Measurements from ENCODE around the gene SLC9A3.

Gene SLC9A3

GRCh38 chr5:485946-486491 lies 38.2 kb downstream of the SLC9A3 start:
- H3K4me3 ChIP-seq (ENCODE audit: low read depth, low read length): no peak overlapping the region
- in situ Hi-C loops (cut with HindIII; ENCODE audit: low sequenced_read_pairs): no loop called here
- no peak for TF ChIP-seq CTCF (IDR thresholded peaks at IDR 0.05; ENCODE audit: low read depth, low read length)
- no peak for DNase-seq (ENCODE audit: low read depth, low spot score)

GRCh38 chr5:485113-485945 lies 38.9 kb downstream of the SLC9A3 start:
- H3K4me3 ChIP-seq (ENCODE audit: low read depth, low read length): no peak overlapping the region
- no peak for DNase-seq (ENCODE audit: low read depth, low spot score)
- in situ Hi-C loops (cut with HindIII; ENCODE audit: low sequenced_read_pairs): no loop called here
- TF ChIP-seq CTCF (IDR thresholded peaks at IDR 0.05; ENCODE audit: low read depth, low read length): no peak

- no peak overlapping the region for H3K4me3 ChIP-seq (ENCODE audit: low read depth, low read length)
- no peak for DNase-seq (ENCODE audit: low read depth, low spot score)
- TF ChIP-seq CTCF (IDR thresholded peaks at IDR 0.05; ENCODE audit: low read depth, low read length): no peak
- in situ Hi-C loops (cut with HindIII; ENCODE audit: low sequenced_read_pairs): no loop called here
These were observed 39.7 kb downstream of the SLC9A3 start for GRCh38 chr5:484556-484955.

GRCh38 chr5:483434-484140 lies 40.7 kb downstream of the SLC9A3 start:
- no peak for DNase-seq (ENCODE audit: low read depth, low spot score)
- in situ Hi-C loops (cut with HindIII; ENCODE audit: low sequenced_read_pairs): no loop called here
- no peak for TF ChIP-seq CTCF (IDR thresholded peaks at IDR 0.05; ENCODE audit: low read depth, low read length)
- no peak overlapping the region for H3K4me3 ChIP-seq (ENCODE audit: low read depth, low read length)

GRCh38 chr5:483011-483410 lies 41.2 kb downstream of the SLC9A3 start:
- TF ChIP-seq CTCF (IDR thresholded peaks at IDR 0.05; ENCODE audit: low read depth, low read length): no peak
- in situ Hi-C loops (cut with HindIII; ENCODE audit: low sequenced_read_pairs): no loop called here
- no peak for DNase-seq (ENCODE audit: low read depth, low spot score)
- no peak overlapping the region for H3K4me3 ChIP-seq (ENCODE audit: low read depth, low read length)

GRCh38 chr5:482506-482905 lies 41.7 kb downstream of the SLC9A3 start:
- DNase-seq (ENCODE audit: low read depth, low spot score): no peak
- no peak overlapping the region for H3K4me3 ChIP-seq (ENCODE audit: low read depth, low read length)
- no peak for TF ChIP-seq CTCF (IDR thresholded peaks at IDR 0.05; ENCODE audit: low read depth, low read length)
- in situ Hi-C loops (cut with HindIII; ENCODE audit: low sequenced_read_pairs): no loop called here
